IPS-20b (cell line): Measurements from ENCODE around the gene FZR1.
A peak's percentile ranks its signal among the peaks of the same experiment; 100 is the strongest.
"Not testable (repeated sequence)": the region's sequence is repeated elsewhere in the genome, so short reads cannot be mapped to it uniquely, and the experiment has no call there.

Experiments used
- H3K27ac ChIP-seq: one replicate; pipeline ENCODE4 v1.5.1; 2013; ENCODE audit warnings: low read length
- H3K27me3 ChIP-seq: 2 replicates; pipeline ENCODE4 v1.6.1; 2013; ENCODE audit warnings: mild to moderate bottlenecking, low read length, inconsistent platforms; ENCODE audit not compliant: insufficient read depth
- H3K36me3 ChIP-seq: 2 replicates; pipeline ENCODE4 v1.6.1; 2013; ENCODE audit warnings: low read depth, mild to moderate bottlenecking, inconsistent platforms, low read length, moderate library complexity; ENCODE audit not compliant: insufficient read depth
- H3K4me1 ChIP-seq: 2 replicates; pipeline ENCODE4 v1.6.1; 2013; ENCODE audit warnings: mild to moderate bottlenecking, control low read depth, inconsistent platforms, low read length, moderate library complexity; ENCODE audit not compliant: insufficient read depth
- H3K4me3 ChIP-seq: 2 replicates; pipeline ENCODE4 v1.5.1; 2013; ENCODE audit warnings: mild to moderate bottlenecking, low read length, inconsistent platforms
- H3K9ac ChIP-seq: 2 replicates; pipeline ENCODE4 v1.6.1; 2013; ENCODE audit warnings: low read depth, mild to moderate bottlenecking, inconsistent platforms, low read length, moderate library complexity
- H3K9me3 ChIP-seq: 2 replicates; pipeline ENCODE4 v1.6.1; 2013; ENCODE audit warnings: mild to moderate bottlenecking, low read depth, low read length, inconsistent platforms; ENCODE audit not compliant: insufficient read depth

Gene FZR1

GRCh38 chr19:3570042-3570441, 63.9 kb downstream of the FZR1 start:
- H3K4me1 ChIP-seq, H3K36me3 ChIP-seq, H3K4me3 ChIP-seq: not testable (repeated sequence)

GRCh38 chr19:3570606-3571011, 64.5 kb downstream of the FZR1 start:
- Histone ChIP-seq H3K4me1 (peaks cover 3% of the 10 kb centered on the region; the same call in 1 of the 2 replicates), H3K9me3 (no peaks in the 10 kb centered on the region), H3K9ac (no peak overlapping the region), H3K36me3 (no peaks in the 10 kb centered on the region), H3K27me3 (no peaks in the 10 kb centered on the region), H3K27ac (no peak overlapping the region), H3K4me3 (no peak overlapping the region)

More at GRCh38 chr19:3570042-3570441, 63.9 kb downstream of the FZR1 start:
- H3K27me3 ChIP-seq, H3K9me3 ChIP-seq, H3K27ac ChIP-seq, H3K9ac ChIP-seq: not testable (repeated sequence)

DNA sequence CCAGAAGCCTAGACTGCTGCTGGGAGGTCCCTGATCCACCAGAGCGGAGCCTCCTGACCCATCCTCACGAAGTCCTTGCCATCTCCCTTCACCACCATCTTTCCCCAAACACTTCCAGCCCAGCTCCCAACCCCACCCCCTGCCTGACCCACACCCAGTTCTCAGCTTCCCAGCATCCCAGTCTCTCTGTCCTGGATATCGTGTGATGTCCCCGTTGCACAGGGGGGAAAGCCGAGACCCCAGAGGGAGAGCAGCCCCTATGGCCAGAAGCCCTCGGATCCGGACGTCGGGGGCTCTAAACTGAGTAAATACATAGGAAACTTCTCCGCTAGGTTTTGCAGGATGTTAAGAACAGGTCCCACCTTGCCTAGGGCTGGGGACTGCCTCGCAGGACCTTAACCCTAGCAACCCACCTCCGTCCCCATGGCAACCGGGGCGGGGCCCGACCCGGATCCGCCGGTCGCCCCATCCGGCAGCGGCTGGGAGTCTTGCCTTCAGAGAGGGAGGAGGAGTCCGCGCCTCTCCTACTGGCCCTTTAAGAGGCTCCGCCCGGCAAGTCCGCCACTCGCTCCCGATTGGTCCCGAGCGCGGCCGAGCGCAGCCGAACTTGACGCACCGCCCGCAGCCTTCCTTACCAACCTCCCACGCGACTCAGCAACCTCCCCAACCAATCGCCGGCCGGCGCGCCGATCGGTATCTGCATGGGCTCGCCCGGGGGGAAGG, 66.2 kb downstream of the FZR1 start:
- Histone ChIP-seq H3K27ac (no peak overlapping the region), H3K27me3 (no peaks in the 10 kb centered on the region), H3K4me1 (peaks cover 9% of the 10 kb centered on the region; the same call in 1 of the 2 replicates), H3K4me3 (peak overlapping the region; percentile 64), H3K9ac (peak overlapping the region; percentile 15; the same call in 1 of the 2 replicates), H3K36me3 (no peaks in the 10 kb centered on the region), H3K9me3 (no peaks in the 10 kb centered on the region)

DNA sequence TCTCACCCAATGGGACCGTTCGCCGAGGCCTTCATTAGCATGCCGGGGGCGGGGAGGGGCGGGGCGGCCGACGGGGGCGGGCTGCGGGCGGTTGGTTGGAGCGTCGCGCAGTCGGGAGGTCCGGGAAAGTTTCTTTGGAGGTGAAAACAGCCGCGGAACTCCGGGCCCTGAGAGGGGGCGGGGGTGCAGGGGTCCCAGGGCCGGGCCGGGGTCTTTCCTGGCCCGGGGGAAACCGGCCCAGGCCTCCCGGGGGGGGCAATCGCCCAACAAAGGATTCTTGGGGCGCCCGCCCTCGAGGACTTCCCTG, 66.7 kb downstream of the FZR1 start, which contains the start of gene HMG20B:
Gene HMG20B (plus strand): TSS at position 90 of the 307 bp plus-strand sequence. CDS start 366 bp downstream, outside the sequence.
- Histone ChIP-seq H3K4me1 (peaks cover 9% of the 10 kb centered on the region; the same call in 1 of the 2 replicates), H3K9ac (peak within 1 kb of the TSS; percentile 73; the same call in 1 of the 2 replicates), H3K27ac (no peak within 1 kb of the TSS), H3K9me3 (no peaks in the 10 kb centered on the region), H3K27me3 (no peaks in the 10 kb centered on the region), H3K4me3 (peak within 1 kb of the TSS; percentile 84), H3K36me3 (no peaks in the 10 kb centered on the region)

- Histone ChIP-seq H3K27ac (no peak overlapping the region), H3K9ac (peak overlapping the region; percentile 73; the same call in 1 of the 2 replicates), H3K36me3 (no peaks in the 10 kb centered on the region), H3K27me3 (no peaks in the 10 kb centered on the region), H3K4me3 (peak overlapping the region; percentile 84), H3K4me1 (peaks cover 9% of the 10 kb centered on the region; the same call in 1 of the 2 replicates), H3K9me3 (no peaks in the 10 kb centered on the region)
These were observed 67.2 kb downstream of the FZR1 start for GRCh38 chr19:3573162-3573857.

- Histone ChIP-seq H3K4me3 (peak overlapping the region; percentile 84), H3K27me3 (no peaks in the 10 kb centered on the region), H3K9me3 (no peaks in the 10 kb centered on the region), H3K36me3 (no peaks in the 10 kb centered on the region), H3K9ac (no peak overlapping the region; the same call in 1 of the 2 replicates), H3K27ac (no peak overlapping the region), H3K4me1 (peaks cover 9% of the 10 kb centered on the region; the same call in 1 of the 2 replicates)
These were observed 67.9 kb downstream of the FZR1 start for GRCh38 chr19:3573858-3574637.

DNA sequence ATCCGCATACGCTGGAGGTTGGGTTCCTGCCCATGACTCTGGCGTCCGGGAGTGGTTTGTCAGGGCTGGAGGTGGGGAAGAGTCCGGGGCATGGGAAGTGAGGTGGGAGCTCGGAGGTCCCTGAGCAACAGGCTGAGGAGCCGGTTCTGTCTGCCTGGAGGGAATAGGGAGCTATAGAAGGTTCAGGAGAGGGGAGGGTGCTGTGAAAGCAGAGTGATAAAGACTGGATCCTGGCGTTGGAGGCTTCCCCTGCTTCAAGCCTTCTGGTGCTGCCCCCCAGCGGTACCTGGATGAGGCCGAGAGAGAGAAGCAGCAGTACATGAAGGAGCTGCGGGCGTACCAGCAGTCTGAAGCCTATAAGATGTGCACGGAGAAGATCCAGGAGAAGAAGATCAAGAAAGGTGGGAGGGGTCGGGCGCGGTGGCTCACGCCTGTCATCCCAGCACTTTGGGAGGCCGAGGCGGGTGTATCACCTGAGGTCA, 69.2 kb downstream of the FZR1 start:
- Histone ChIP-seq H3K9me3 (no peaks in the 10 kb centered on the region), H3K27me3 (no peaks in the 10 kb centered on the region), H3K4me1 (peaks cover 9% of the 10 kb centered on the region; the same call in 1 of the 2 replicates), H3K27ac (no peak overlapping the region), H3K4me3 (no peak overlapping the region), H3K9ac (no peak overlapping the region), H3K36me3 (no peaks in the 10 kb centered on the region)

DNA sequence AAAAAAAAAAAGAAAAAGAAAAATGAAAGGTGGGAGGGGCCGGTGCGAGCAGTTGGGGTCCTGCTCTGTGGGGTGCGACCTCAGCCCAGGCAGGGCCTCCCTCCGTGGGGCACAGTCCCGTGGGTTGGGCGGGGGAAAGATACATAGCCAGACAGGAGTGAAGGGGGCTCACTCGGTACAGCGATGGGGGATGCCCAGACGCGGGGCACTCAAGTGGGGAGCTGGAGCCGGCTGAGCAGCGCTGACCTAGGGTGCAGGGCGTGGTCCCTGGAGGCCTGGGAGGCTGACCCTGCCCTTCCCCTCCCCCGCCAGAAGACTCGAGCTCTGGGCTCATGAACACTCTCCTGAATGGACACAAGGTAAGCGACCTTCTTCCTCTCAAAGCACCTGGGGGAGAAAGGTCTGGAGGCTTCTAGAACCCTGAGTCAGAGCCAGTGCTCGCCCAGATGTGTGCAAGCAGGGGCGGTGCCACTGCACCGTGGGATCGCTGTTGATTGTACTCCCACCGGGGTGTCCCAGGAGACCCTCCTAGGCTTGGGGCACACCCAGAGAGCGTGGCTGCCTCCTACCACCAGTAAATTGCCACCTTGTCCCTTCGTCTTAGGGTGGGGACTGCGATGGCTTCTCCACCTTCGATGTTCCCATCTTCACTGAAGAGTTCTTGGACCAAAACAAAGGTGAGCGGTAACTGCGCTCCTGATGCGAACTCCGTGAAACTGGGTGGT, 70.0 kb downstream of the FZR1 start:
- Histone ChIP-seq H3K9me3 (no peaks in the 10 kb centered on the region), H3K4me1 (peaks cover 9% of the 10 kb centered on the region; the same call in 1 of the 2 replicates), H3K4me3 (peak overlapping the region; percentile 70), H3K27me3 (no peaks in the 10 kb centered on the region), H3K9ac (peak overlapping the region; percentile 74; the same call in 1 of the 2 replicates), H3K27ac (no peak overlapping the region), H3K36me3 (no peaks in the 10 kb centered on the region)

- Histone ChIP-seq H3K27me3 (no peaks in the 10 kb centered on the region), H3K27ac (no peak overlapping the region), H3K9ac (peak overlapping the region; percentile 74; the same call in 1 of the 2 replicates), H3K4me3 (peak overlapping the region; percentile 70), H3K4me1 (peaks cover 9% of the 10 kb centered on the region; the same call in 1 of the 2 replicates), H3K36me3 (no peaks in the 10 kb centered on the region), H3K9me3 (no peaks in the 10 kb centered on the region)
These were observed 70.8 kb downstream of the FZR1 start for GRCh38 chr19:3576696-3577443.

DNA sequence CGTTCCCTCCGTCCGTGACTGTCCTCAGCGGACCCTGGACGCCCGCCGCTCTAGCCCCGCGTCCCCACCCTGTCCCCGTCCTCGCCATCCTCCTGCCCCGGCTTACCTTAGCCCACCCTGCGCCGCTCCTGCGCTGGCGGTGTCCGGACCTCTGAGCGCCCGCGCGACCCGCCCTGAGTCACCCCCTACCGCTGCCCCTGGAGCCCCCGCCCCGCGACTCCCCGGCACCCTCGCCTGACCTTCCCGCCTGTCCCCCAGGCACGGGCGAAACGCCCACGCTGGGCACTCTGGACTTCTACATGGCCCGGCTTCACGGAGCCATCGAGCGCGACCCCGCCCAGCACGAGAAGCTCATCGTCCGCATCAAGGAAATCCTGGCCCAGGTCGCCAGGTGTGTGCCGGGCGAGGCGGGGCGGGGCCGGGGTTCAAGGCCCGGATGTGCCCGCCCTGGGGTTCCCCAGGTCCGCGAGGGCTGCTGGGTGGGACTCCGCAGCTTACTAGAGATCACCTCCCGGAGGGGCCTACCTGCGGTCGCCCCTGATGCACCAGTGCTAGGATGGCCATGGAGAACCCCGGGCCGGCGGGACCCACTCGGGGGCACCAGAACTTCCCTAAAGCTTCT, 71.7 kb downstream of the FZR1 start:
- H3K9ac ChIP-seq, result no peak overlapping the region
- H3K27ac ChIP-seq, result no peak overlapping the region
- H3K9me3 ChIP-seq, result no peaks in the 10 kb centered on the region
- peak overlapping the region; percentile 11; the same call in 1 of the 2 replicates for H3K4me3 ChIP-seq
- H3K4me1 ChIP-seq, result peaks cover 5% of the 10 kb centered on the region; the same call in 1 of the 2 replicates
- H3K36me3 ChIP-seq, result no peaks in the 10 kb centered on the region
- H3K27me3 ChIP-seq, result no peaks in the 10 kb centered on the region
